ENCODE measurements around the gene PPP1R2. TPM values are rescaled to one million over a fixed set of nuclear protein-coding genes. Genes with fewer than 3 reads are reported as not detected.

Gene PPP1R2
- total RNA-seq, 1 experiment from 2014 or later = 38.3 TPM

DNA sequence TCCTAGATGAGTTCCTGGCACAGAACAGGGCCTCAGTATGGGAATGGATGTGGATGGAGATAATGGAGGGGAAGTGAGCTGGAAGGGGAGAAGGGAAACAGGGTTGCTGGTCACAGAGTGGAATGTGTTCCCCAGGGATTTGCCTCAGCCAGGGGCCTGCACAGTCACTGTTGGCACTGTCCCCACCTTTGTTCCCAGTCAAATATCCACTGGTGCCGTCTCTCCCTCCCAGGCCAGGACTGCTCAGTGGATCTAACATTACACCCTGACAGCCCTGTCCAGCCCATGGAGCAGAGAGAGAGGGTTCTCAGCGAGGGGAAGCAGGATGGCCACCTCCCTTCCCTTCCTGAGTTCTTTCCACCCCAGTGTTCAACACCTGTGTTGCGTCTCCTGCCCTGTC is 1.5 kb upstream of the PPP1R2 start:
- Histone ChIP-seq H3K56ac (ENCODE audit: insufficient read length, low read depth, low read length) (no peak overlapping the region), H3K9ac (ENCODE audit: extremely low read depth, insufficient read length, low read length) (no peak overlapping the region), H3T11ph (ENCODE audit: low read length) (no peak overlapping the region), H3K4ac (ENCODE audit: low read depth, low read length) (no peak overlapping the region), H3K4me2 (ENCODE audit: insufficient read depth, insufficient read length, low read length) (no peak overlapping the region), H3K9me3 (ENCODE audit: control insufficient read depth, low read depth, low read length) (no peaks in the 10 kb centered on the region), H3K27ac (ENCODE audit: insufficient read length, low read depth, low read length) (no peak overlapping the region), H3K4me1 (ENCODE audit: insufficient read depth, low read length) (peaks cover 9% of the 10 kb centered on the region; the same call in 1 of the 2 replicates), H4K20me1 (ENCODE audit: control insufficient read depth, insufficient read depth, insufficient read length) (no peaks in the 10 kb centered on the region), H2AK5ac (ENCODE audit: insufficient read length, low read length) (no peak overlapping the region), H4K5ac (ENCODE audit: insufficient read length, low read depth, low read length) (no peak overlapping the region), H2BK5ac (ENCODE audit: insufficient read length, low read length) (no peak overlapping the region), H3K79me1 (ENCODE audit: insufficient read depth, low read depth, low read length, poor library complexity, severe bottlenecking) (no peaks in the 10 kb centered on the region), H2AFZ (ENCODE audit: low read length) (no peak overlapping the region), H4K91ac (ENCODE audit: insufficient read length, low read depth, low read length) (no peak overlapping the region), H2BK15ac (ENCODE audit: low read depth, low read length) (no peak overlapping the region), H3K23me2 (ENCODE audit: insufficient read length, low read depth, low read length, poor library complexity, severe bottlenecking) (peaks cover 9% of the 10 kb centered on the region), H2BK12ac (ENCODE audit: insufficient read length, low read depth, low read length) (no peak overlapping the region), H3K79me2 (ENCODE audit: insufficient read depth, low read length) (peaks cover 6% of the 10 kb centered on the region; the same call in 1 of the 2 replicates), H3K27me3 (ENCODE audit: insufficient read depth, low read length) (no peaks in the 10 kb centered on the region; the same call in 1 of the 2 replicates), H2BK120ac (ENCODE audit: low read depth, low read length, poor library complexity, severe bottlenecking) (no peak overlapping the region), H3K18ac (ENCODE audit: insufficient read length, low read depth, low read length) (no peak overlapping the region), H4K8ac (replicated peaks; ENCODE audit: insufficient read length, low read depth, low read length) (no peak overlapping the region), H3K14ac (ENCODE audit: insufficient read depth, low read length) (no peak overlapping the region), H3K23ac (ENCODE audit: insufficient read length, low read depth, low read length) (no peak overlapping the region), H2BK20ac (ENCODE audit: low read depth, low read length, poor library complexity, severe bottlenecking) (no peak overlapping the region)
- Mint-ChIP-seq H3K4me1 (peaks cover 40 to 51% of the 10 kb centered on the region in 2 experiments), H3K27ac (no peak overlapping the region), H3K36me3 (ENCODE audit: insufficient read depth in 1 of 3, low read depth in 3 of 3) (no peaks in the 10 kb centered on the region), H3K4me3 (no peak overlapping the region; a peak in 1 of 5 replicates), H3K9me3 (no peaks in the 10 kb centered on the region), H3K27me3 (ENCODE audit: low read depth) (peaks cover 35% of the 10 kb centered on the region)
- TF ChIP-seq, protein P1, sequence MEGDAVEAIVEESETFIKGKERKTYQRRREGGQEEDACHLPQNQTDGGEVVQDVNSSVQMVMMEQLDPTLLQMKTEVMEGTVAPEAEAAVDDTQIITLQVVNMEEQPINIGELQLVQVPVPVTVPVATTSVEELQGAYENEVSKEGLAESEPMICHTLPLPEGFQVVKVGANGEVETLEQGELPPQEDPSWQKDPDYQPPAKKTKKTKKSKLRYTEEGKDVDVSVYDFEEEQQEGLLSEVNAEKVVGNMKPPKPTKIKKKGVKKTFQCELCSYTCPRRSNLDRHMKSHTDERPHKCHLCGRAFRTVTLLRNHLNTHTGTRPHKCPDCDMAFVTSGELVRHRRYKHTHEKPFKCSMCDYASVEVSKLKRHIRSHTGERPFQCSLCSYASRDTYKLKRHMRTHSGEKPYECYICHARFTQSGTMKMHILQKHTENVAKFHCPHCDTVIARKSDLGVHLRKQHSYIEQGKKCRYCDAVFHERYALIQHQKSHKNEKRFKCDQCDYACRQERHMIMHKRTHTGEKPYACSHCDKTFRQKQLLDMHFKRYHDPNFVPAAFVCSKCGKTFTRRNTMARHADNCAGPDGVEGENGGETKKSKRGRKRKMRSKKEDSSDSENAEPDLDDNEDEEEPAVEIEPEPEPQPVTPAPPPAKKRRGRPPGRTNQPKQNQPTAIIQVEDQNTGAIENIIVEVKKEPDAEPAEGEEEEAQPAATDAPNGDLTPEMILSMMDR (conservative IDR thresholded peaks at IDR 0.05) = no peak
- WGBS (ENCODE audit: extremely low coverage, insufficient read length, low lambda C conversion rate) = no CpG with 5 or more reads among the region's 3 CpGs
- no peak for DNase-seq
